Frontal cortex (tissue), 4 donors: Measurements from ENCODE around the gene PAK1IP1. TPM values are rescaled to one million over a fixed set of nuclear protein-coding genes. Genes with fewer than 3 reads are reported as not detected.
"Not testable (repeated sequence)": the region's sequence is repeated elsewhere in the genome, so short reads cannot be mapped to it uniquely, and the experiment has no call there.

Experiments
- DNase-seq, 2 donors: peaks; one replicate each; pipeline ENCODE4 v3.0.0; 2012; ENCODE audit warnings: low spot score in 2 of 2
- FAIRE-seq: peaks from 2 replicates; lab custom pipeline; 2012; peaks lifted over from hg19 to GRCh38; lab: Jason Lieb, UNC
- total RNA-seq: library from RNA; depleted of rRNA; stranded (reverse); fragments of >200 nt; gene quantifications from one replicate; pipeline ENCODE4 v1.2.3, GENCODE V29; 2014
- donor health status: control.
- donor health status: control.
- donor health status: control.

PAK1IP1 gene
- 32.2 TPM for total RNA-seq

- FAIRE-seq (no peak), DNase-seq (peak; percentile 73 to 88)
Measured at GRCh38 chr6:10694302-10695085, at the start of gene PAK1IP1, which contains the start of gene C6orf52. TSS of gene PAK1IP1 (plus strand) at chr6:10694972. CDS start at chr6:10694986, 14 bp downstream. TSS of gene C6orf52 (minus strand) at chr6:10694616. CDS start at chr6:10687550, 7,066 bp downstream.

- FAIRE-seq (no peak), DNase-seq (no peak)
Measured at GRCh38 chr6:10655508-10656055, 39.2 kb upstream of the PAK1IP1 start.

- no peak for FAIRE-seq
- no peak for DNase-seq
Measured at GRCh38 chr6:10658910-10659698, 35.7 kb upstream of the PAK1IP1 start.

DNA sequence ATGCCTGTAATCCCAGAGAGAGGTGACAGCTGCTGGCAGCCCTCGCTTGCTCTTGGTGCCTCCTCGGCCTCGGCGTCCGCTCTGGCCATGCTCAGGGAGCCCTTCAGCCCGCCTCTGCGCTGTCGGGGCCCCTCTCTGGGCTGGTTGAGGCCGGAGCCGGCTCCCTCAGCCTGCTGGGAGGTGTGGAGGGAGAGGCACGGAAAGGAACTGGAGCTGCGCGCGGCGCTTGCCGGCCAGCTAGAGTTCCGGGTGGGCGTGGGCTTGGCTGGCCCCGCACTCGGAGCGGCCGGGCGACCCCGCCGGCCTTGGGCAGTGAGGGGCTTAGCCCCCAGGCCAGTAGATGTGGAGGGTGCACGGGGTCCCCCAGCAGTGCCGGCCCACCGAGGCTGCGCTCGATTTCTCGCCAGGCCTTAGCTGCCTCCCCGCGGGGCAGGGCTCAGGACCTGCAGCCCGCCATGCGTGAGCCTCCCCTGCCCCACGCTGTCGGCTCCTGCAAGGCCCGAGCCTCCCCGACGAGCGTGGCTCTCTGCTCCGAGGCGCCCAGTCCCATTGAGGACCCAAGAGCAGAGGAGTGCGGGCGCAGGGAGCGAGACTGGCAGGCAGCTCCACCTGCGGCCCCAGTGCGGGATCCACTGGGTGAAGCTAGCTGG is 34.9 kb upstream of the PAK1IP1 start:
- DNase-seq, result no peak
- no peak for FAIRE-seq

DNA sequence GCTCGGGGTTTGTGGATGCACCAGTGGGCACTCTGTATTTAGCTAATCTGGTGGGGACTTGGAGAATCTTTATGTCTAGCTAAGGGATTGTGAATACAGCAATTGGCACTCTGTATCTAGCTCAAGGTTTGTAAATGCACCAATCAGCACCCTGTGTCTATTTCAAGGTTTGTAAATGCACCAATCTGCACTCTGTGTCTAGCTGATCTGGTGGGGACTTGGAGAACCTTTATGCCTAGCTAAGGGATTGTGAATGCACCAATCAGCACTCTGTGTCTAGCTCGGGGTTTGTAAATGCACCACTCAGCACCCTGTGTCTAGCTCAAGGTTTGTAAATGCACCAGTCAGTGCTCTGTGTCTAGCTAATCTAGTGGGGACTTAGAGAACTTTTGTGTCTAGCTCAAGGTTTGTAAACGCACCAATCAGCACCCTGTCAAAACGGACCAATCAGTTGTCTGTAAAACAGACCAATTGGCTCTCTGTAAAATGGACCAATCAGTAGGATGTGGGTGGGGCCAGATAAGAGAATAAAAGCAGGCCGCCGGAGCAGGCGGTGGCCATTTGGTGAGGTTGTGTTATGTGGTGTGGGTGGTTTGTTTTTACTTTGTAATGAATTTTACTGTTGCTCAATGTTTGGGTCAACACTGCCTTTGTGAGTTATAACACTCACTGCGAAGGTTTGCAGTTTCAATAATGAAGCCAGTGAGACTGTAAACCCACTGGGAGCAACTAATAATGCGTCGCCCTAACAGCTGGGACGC is 34.2 kb upstream of the PAK1IP1 start:
- FAIRE-seq, result not testable (repeated sequence)

GRCh38 chr6:10662207-10662606 is 32.6 kb upstream of the PAK1IP1 start:
- DNase-seq (no peak), FAIRE-seq (no peak)

More for the DNA sequence above, 34.2 kb upstream of the PAK1IP1 start:
- not testable (repeated sequence) for DNase-seq

DNA sequence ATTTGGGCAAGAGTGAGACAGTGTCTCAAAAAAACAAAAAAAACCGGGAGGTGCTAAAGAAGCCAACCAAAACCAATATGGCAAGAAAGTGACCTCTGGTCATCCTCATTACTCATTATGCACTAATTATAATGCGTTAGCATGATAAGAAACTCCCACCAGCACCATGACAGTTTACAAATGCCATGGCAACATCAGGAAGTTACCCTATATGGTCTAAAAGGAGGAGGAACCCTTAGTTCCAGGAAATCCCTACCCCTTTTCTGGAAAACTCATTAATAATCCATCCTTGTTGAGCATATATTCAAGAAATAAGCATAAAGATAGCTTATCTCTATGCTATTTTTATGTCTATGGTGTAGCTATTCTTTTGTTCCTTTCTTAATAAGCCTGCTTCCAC is 32.0 kb upstream of the PAK1IP1 start:
- DNase-seq (no peak), FAIRE-seq (no peak)

- not testable (repeated sequence) for DNase-seq, FAIRE-seq
Measured at GRCh38 chr6:10665595-10665994, 29.2 kb upstream of the PAK1IP1 start.

GRCh38 chr6:10668126-10668917 is 26.4 kb upstream of the PAK1IP1 start:
- DNase-seq (no peak), FAIRE-seq (no peak)

GRCh38 chr6:10676403-10676802 is 18.4 kb upstream of the PAK1IP1 start:
- DNase-seq, result no peak
- FAIRE-seq, result no peak

DNA sequence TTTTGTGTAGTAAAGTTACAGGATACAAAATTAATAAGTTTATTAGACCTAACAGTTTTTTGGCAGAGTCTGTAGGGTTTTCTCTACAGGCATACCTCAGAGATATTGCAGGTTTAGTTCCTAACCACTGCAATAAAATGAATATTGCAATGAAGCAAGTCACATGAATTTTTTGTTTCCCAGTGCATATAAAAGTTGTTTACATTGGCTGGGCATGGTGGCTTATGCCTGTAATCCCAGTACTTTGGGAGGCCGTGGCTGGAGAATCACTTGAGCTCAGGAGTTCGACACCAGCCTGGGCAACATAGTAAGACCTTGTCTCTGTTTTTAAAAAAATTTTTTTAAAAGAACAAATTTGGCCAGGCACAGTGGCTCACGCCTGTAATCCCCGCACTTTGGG is 16.3 kb upstream of the PAK1IP1 start:
- FAIRE-seq, result no peak

GRCh38 chr6:10681795-10682194 is 13.0 kb upstream of the PAK1IP1 start:
- FAIRE-seq, result no peak
- no peak for DNase-seq

More for the DNA sequence above, 16.3 kb upstream of the PAK1IP1 start:
- no peak for DNase-seq

DNA sequence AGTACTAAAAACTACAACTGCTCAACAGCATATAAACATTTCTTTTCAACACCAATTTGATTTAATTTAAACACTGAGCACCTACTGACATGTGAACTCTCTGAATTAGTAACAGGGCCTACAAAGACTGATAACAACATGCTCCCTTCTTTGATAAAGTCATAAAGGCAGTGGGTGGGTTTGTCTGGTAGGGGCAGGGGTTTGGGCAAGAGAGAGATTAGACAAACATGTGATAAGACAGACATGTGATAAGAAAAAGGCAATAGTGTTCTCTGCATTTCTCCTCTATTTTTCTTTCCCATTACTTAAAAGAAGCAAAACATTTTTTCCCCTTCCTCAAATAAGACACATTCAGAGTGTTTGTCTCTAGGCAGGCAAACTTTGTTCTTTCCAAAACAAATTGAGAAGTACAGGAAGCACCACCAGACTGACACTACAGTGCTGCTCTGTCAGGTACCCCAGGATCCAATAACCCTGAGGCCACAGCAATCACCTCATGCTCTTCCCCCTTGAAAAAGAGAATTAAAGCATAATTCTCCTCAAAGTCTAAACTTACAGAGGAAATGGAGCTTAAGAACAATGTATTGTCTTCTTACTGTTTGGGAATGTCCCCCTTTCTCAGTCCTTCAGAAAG is 12.3 kb upstream of the PAK1IP1 start:
- no peak for FAIRE-seq
- DNase-seq, result no peak

DNA sequence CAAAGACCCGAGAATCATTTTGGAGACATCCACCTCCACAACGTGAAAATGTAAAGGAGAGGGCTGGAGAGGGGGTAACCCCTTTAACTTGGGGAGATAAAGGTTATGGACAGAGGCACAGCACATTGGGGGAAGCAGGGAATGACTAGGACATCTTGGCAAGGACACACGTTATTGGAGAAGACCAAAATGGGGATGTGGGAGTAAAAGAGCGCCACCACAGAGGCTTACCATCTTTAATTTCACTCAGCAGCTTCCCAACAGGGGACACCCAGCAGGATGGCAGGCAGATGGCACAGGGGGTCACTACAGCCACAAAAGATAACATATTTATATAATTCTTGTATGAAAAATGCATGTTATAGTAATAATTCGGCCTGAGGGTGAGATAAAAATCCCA is 10.2 kb upstream of the PAK1IP1 start:
- no peak for FAIRE-seq

GRCh38 chr6:10685092-10685915 is 9.5 kb upstream of the PAK1IP1 start:
- DNase-seq, result no peak
- FAIRE-seq, result no peak

More for the DNA sequence above, 10.2 kb upstream of the PAK1IP1 start:
- DNase-seq, result no peak

GRCh38 chr6:10686901-10687300 is 7.9 kb upstream of the PAK1IP1 start:
- FAIRE-seq, result no peak

GRCh38 chr6:10687582-10687981 is 7.2 kb upstream of the PAK1IP1 start:
- DNase-seq (no peak), FAIRE-seq (no peak)

More at GRCh38 chr6:10686901-10687300, 7.9 kb upstream of the PAK1IP1 start:
- DNase-seq, result no peak
